HepG2 (cell line): ENCODE results near the gene CD83.

ENCODE experiments used
- CBFB ChIP-seq: sonication (generic); formaldehyde crosslinking; IDR thresholded peaks from 2 replicates; pipeline ENCODE4 v1.4.0; 2020; ENCODE audit warnings: missing genetic modification reagents
- CBX5 ChIP-seq: sonication (generic); formaldehyde crosslinking; IDR thresholded peaks from 2 replicates; pipeline ENCODE4 v1.4.0; 2020; ENCODE audit warnings: missing genetic modification reagents, borderline replicate concordance
- CTCF ChIP-seq: sonication (generic); formaldehyde crosslinking; IDR thresholded peaks from 2 replicates; pipeline ENCODE4 v1.5.0; 2020; ENCODE audit warnings: mild to moderate bottlenecking, missing genetic modification reagents, moderate library complexity
- KIAA2018 ChIP-seq: sonication (generic); formaldehyde crosslinking; IDR thresholded peaks from 2 replicates; pipeline ENCODE4 v1.5.0; 2020; ENCODE audit warnings: mild to moderate bottlenecking, missing genetic modification reagents, borderline replicate concordance
- PHB2 ChIP-seq: fragments of 450-650 bp; IDR thresholded peaks from 2 replicates; pipeline ENCODE4 v1.6.1; 2018; ENCODE audit not compliant: partially characterized antibody
- SP2 ChIP-seq: sonication (generic); formaldehyde crosslinking; IDR thresholded peaks from 2 replicates; pipeline ENCODE4 v1.5.1; 2020; ENCODE audit warnings: mild to moderate bottlenecking, missing genetic modification reagents
- ZNF564 ChIP-seq: sonication (generic); formaldehyde crosslinking; IDR thresholded peaks from 2 replicates; pipeline ENCODE4 v1.8.1; 2023; ENCODE audit warnings: mild to moderate bottlenecking, missing genetic modification reagents
- ZNF644 ChIP-seq: IDR thresholded peaks from 2 replicates; pipeline ENCODE4 v1.6.1; 2016; ENCODE audit warnings: low read depth

GRCh38 chr6:14143305-14143704, 25.7 kb downstream of the CD83 start:
- TF ChIP-seq SP2 (CRISPR knock-in tag) (no peak), CTCF (CRISPR knock-in tag) (no peak), ZNF564 (CRISPR knock-in tag) (no peak), ZNF644 (no peak), CBX5 (no peak), CBFB (CRISPR knock-in tag) (no peak), PHB2 (no peak), KIAA2018 (CRISPR knock-in tag) (no peak)
